SK-N-SH (cell line): ENCODE results near the gene LURAP1L. TPM values are rescaled to one million over a fixed set of nuclear protein-coding genes. Genes with fewer than 3 reads are reported as not detected.

Source experiments
- CTCF ChIA-PET: fragments of 300-600, 350-600 bp; formaldehyde crosslinking; extraction: SDS; loops from one replicate; lab custom pipeline; 2021; lab: Yijun Ruan, JAX
- POLR2A ChIA-PET: fragments of 350-600 bp; sonication (Branson Sonifier 250); formaldehyde crosslinking; extraction: SDS; loops from one replicate; lab custom pipeline; 2020; ENCODE audit warnings: antibody characterized with exemption, inconsistent platforms; lab: Yijun Ruan, JAX
- DNase-seq: peaks from one replicate; pipeline ENCODE4 v3.0.0; 2012
- H2AFZ ChIP-seq: fragments of 200-600 bp; sonication (generic); 2 replicates; pipeline ENCODE4 v1.8.1; 2016; ENCODE audit warnings: antibody characterized with exemption, mild to moderate bottlenecking, low read depth
- H3F3A ChIP-seq: fragments of 200-600 bp; sonication (generic); replicated peaks from 2 replicates; pipeline ENCODE3; 2016; ENCODE audit warnings: antibody characterized with exemption, mild to moderate bottlenecking; ENCODE audit not compliant: insufficient read depth
- H3K27ac ChIP-seq, 2 experiments: fragments of 200-500 bp in 1 of 2; fragments of 200-600 bp in 1 of 2; sonication (Bioruptor generic) in 1 of 2; sonication (generic), shearing (Covaris generic) in 1 of 2; 2 replicates each; pipeline versions ENCODE4 v1.5.1 to v1.6.1; 2014 to 2016; ENCODE audit warnings: low read depth in 2 of 2, inconsistent platforms in 1 of 2, low read length in 1 of 2, mild to moderate bottlenecking in 1 of 2, mixed read lengths in 1 of 2
- H3K27me3 ChIP-seq: fragments of 200-600 bp; sonication (generic), shearing (Covaris generic); 2 replicates; pipeline ENCODE4 v1.6.1; 2016; ENCODE audit warnings: mixed run types; ENCODE audit not compliant: insufficient read depth
- H3K36me3 ChIP-seq, 2 experiments: fragments of 200-500 bp in 1 of 2; fragments of 200-600 bp in 1 of 2; sonication (Bioruptor generic) in 1 of 2; sonication (generic) in 1 of 2; replicated peaks in 1 of 2; 2 replicates each; pipeline versions ENCODE3 to v1.5.1; 2014 to 2016; ENCODE audit warnings: low read length in 1 of 2, mild to moderate bottlenecking in 1 of 2; ENCODE audit not compliant: insufficient read depth in 2 of 2, control insufficient read depth in 1 of 2
- H3K4me1 ChIP-seq, 2 experiments: fragments of 200-500 bp in 1 of 2; fragments of 200-600 bp in 1 of 2; sonication (Bioruptor generic) in 1 of 2; sonication (generic), shearing (Covaris generic) in 1 of 2; 2 replicates each; pipeline versions ENCODE4 v1.5.1 to v1.6.1; 2014 to 2016; ENCODE audit warnings: low read depth in 1 of 2, low read length in 1 of 2, mixed run types in 1 of 2; ENCODE audit not compliant: insufficient read depth in 2 of 2, control insufficient read depth in 1 of 2
- H3K4me2 ChIP-seq: fragments of 200-600 bp; sonication (generic), shearing (Covaris generic); 2 replicates; pipeline ENCODE4 v1.6.1; 2017; ENCODE audit warnings: mixed run types
- H3K4me3 ChIP-seq, 2 experiments: fragments of 200-500 bp in 1 of 2; fragments of 200-600 bp in 1 of 2; sonication (Bioruptor generic) in 1 of 2; sonication (generic), shearing (Covaris generic) in 1 of 2; 2 replicates each; pipeline versions ENCODE4 v1.5.1 to v1.8.1; 2014 to 2016; ENCODE audit warnings: low read depth in 2 of 2, inconsistent platforms in 1 of 2, low read length in 1 of 2, mild to moderate bottlenecking in 1 of 2, mixed read lengths in 1 of 2, moderate library complexity in 1 of 2
- H3K79me2 ChIP-seq: fragments of 200-600 bp; sonication (generic); 2 replicates; pipeline ENCODE4 v1.8.1; 2017; ENCODE audit warnings: mild to moderate bottlenecking; ENCODE audit not compliant: insufficient read depth
- H3K9ac ChIP-seq: fragments of 200-600 bp; sonication (generic); 2 replicates; pipeline ENCODE4 v1.6.1; 2017; ENCODE audit warnings: mixed run types
- H3K9me2 ChIP-seq: fragments of 200-600 bp; sonication (generic); 2 replicates; pipeline ENCODE4 v1.6.1; 2017; ENCODE audit warnings: mixed run types
- H3K9me3 ChIP-seq: fragments of 200-600 bp; sonication (generic); 2 replicates; pipeline ENCODE4 v1.6.1; 2017; ENCODE audit warnings: mixed run types, mild to moderate bottlenecking, moderate library complexity
- H4K20me1 ChIP-seq: fragments of 200-600 bp; sonication (generic); 2 replicates; pipeline ENCODE4 v1.6.1; 2017; ENCODE audit warnings: mild to moderate bottlenecking, mixed run types; ENCODE audit not compliant: insufficient read depth
- CHD2 ChIP-seq: fragments of 150-350 bp; IDR thresholded peaks from 2 replicates; pipeline ENCODE4 v1.6.1; 2018; ENCODE audit warnings: low read length; ENCODE audit not compliant: partially characterized antibody
- EP300 ChIP-seq, 2 experiments: IDR thresholded peaks; 2 replicates each; pipeline versions ENCODE4 v1.4.0 to v1.6.1; 2012; ENCODE audit warnings: borderline replicate concordance in 1 of 2, low read depth in 1 of 2, low read length in 1 of 2
- FOXJ3 ChIP-seq: sonication (generic); formaldehyde crosslinking; IDR thresholded peaks from 2 replicates; pipeline ENCODE4 v1.5.1; 2020; ENCODE audit warnings: mild to moderate bottlenecking, missing genetic modification reagents
- FOXM1 ChIP-seq: IDR thresholded peaks from 2 replicates; pipeline ENCODE4 v1.4.0; 2012; ENCODE audit warnings: low read depth, mild to moderate bottlenecking
- MAX ChIP-seq: IDR thresholded peaks from 2 replicates; pipeline ENCODE4 v1.4.0; 2012; ENCODE audit warnings: low read depth
- MXI1 ChIP-seq: IDR thresholded peaks from 2 replicates; pipeline ENCODE4 v1.6.1; 2012; ENCODE audit warnings: mild to moderate bottlenecking, low read depth, low read length, improper control_type of control experiment
- NFIC ChIP-seq: IDR thresholded peaks from 2 replicates; pipeline ENCODE4 v1.4.0; 2012; ENCODE audit warnings: borderline replicate concordance
- POLR2AphosphoS5 ChIP-seq: IDR thresholded peaks from 2 replicates; pipeline ENCODE4 v1.6.1; 2012; ENCODE audit warnings: low read depth, low read length
- RAD21 ChIP-seq: IDR thresholded peaks from 2 replicates; pipeline ENCODE4 v1.6.1; 2012; ENCODE audit warnings: mild to moderate bottlenecking, low read length
- RCOR1 ChIP-seq: fragments of 150-350 bp; IDR thresholded peaks from 2 replicates; pipeline ENCODE4 v1.6.1; 2017; ENCODE audit warnings: antibody characterized with exemption, low read length
- REST ChIP-seq: IDR thresholded peaks from 2 replicates; pipeline ENCODE4 v1.6.1; 2012; ENCODE audit warnings: mild to moderate bottlenecking, low read depth, low read length, moderate library complexity
- TAF1 ChIP-seq: IDR thresholded peaks from 2 replicates; pipeline ENCODE4 v1.6.1; 2012; ENCODE audit warnings: low read depth, mild to moderate bottlenecking, low read length, moderate library complexity, borderline replicate concordance
- WGBS: methylation state at CpG from one replicate; pipeline ENCODE4 v1.1.6; 2017; ENCODE audit warnings: low lambda C conversion rate; 5-methylcytosine and 5-hydroxymethylcytosine counted together
- polyA plus RNA-seq, 3 experiments: library from polyadenylated mRNA; depleted of rRNA; stranded (reverse); fragments of >200 nt; gene quantifications; 2 replicates each; pipeline ENCODE4 v1.2.3, GENCODE V29; 2012
- TF ChIP-seq, protein P1 (sequence below): fragments of 150-350 bp; IDR thresholded peaks from 2 replicates; pipeline ENCODE4 v1.6.1; 2017; ENCODE audit warnings: antibody characterized with exemption, low read length, low read depth, borderline replicate concordance
- TF ChIP-seq, protein P2 (sequence below): IDR thresholded peaks from 2 replicates; pipeline ENCODE4 v1.4.0; 2012; ENCODE audit warnings: low read depth, borderline replicate concordance

Gene LURAP1L
- polyA plus RNA-seq, 1 of the 3 experiments (the other 2 are of a cell fraction), result 3.4 TPM

GRCh38 chr9:12737871-12738270 lies 36.9 kb upstream of the LURAP1L start:
- Histone ChIP-seq H3K4me3 (no peak overlapping the region), H4K20me1 (no peaks in the 10 kb centered on the region), H3K4me1 (no peaks in the 10 kb centered on the region; a peak in 1 of 4 replicates), H3F3A (no peaks in the 10 kb centered on the region), H2AFZ (no peak overlapping the region), H3K9me2 (no peaks in the 10 kb centered on the region), H3K9me3 (no peaks in the 10 kb centered on the region), H3K27me3 (no peaks in the 10 kb centered on the region), H3K9ac (no peak overlapping the region), H3K36me3 (no peaks in the 10 kb centered on the region), H3K4me2 (no peak overlapping the region), H3K27ac (no peak overlapping the region), H3K79me2 (no peaks in the 10 kb centered on the region)
- WGBS, result 0% methylated on average over 1 of the region's 1 CpG
- CTCF ChIA-PET, result interaction anchor here (0.7 to 2.3 kb wide), 5 partner anchors 19 to 351 kb away, joined by 3 to 8 read pairs (median 3); no protein-coding TSS in a partner anchor
- no peak for TF ChIP-seq CHD2
- no peak for TF ChIP-seq NFIC
- no peak for TF ChIP-seq FOXJ3 (CRISPR knock-in tag)
- no peak for TF ChIP-seq FOXM1
- TF ChIP-seq RCOR1, result no peak
- TF ChIP-seq, protein P1, sequence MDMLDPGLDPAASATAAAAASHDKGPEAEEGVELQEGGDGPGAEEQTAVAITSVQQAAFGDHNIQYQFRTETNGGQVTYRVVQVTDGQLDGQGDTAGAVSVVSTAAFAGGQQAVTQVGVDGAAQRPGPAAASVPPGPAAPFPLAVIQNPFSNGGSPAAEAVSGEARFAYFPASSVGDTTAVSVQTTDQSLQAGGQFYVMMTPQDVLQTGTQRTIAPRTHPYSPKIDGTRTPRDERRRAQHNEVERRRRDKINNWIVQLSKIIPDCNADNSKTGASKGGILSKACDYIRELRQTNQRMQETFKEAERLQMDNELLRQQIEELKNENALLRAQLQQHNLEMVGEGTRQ, result no peak
- TF ChIP-seq, protein P2, sequence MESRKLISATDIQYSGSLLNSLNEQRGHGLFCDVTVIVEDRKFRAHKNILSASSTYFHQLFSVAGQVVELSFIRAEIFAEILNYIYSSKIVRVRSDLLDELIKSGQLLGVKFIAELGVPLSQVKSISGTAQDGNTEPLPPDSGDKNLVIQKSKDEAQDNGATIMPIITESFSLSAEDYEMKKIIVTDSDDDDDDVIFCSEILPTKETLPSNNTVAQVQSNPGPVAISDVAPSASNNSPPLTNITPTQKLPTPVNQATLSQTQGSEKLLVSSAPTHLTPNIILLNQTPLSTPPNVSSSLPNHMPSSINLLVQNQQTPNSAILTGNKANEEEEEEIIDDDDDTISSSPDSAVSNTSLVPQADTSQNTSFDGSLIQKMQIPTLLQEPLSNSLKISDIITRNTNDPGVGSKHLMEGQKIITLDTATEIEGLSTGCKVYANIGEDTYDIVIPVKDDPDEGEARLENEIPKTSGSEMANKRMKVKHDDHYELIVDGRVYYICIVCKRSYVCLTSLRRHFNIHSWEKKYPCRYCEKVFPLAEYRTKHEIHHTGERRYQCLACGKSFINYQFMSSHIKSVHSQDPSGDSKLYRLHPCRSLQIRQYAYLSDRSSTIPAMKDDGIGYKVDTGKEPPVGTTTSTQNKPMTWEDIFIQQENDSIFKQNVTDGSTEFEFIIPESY, result no peak
- no peak for TF ChIP-seq MAX
- TF ChIP-seq REST, result no peak
- no peak for TF ChIP-seq EP300 (IDR thresholded peaks at IDR 0.05; ENCODE audit: borderline replicate concordance in 1 of 2, low read depth in 1 of 2, low read length in 1 of 2)
- TF ChIP-seq TAF1, result no peak
- TF ChIP-seq RAD21, result no peak
- no peak for TF ChIP-seq MXI1
- no peak for TF ChIP-seq POLR2AphosphoS5
- POLR2A ChIA-PET, result no interaction called here
- DNase-seq, result no peak
